ENCODE results near the gene PDCL3.

GRCh38 chr2:100603414-100603813 is 40.6 kb downstream of the PDCL3 start:
- TF ChIP-seq TEAD4 (IDR thresholded peaks at IDR 0.05) (no peak), EP300 (IDR thresholded peaks at IDR 0.05; ENCODE audit: borderline replicate concordance) (no peak), TAF1 (IDR thresholded peaks at IDR 0.05; ENCODE audit: low read depth) (no peak), RAD21 (IDR thresholded peaks at IDR 0.05; ENCODE audit: low read depth) (no peak), FOXM1 (IDR thresholded peaks at IDR 0.05; ENCODE audit: borderline replicate concordance, low read depth) (no peak), TCF12 (IDR thresholded peaks at IDR 0.05; ENCODE audit: low read depth) (no peak), REST (IDR thresholded peaks at IDR 0.05; ENCODE audit: low read depth) (no peak), EGR1 (IDR thresholded peaks at IDR 0.05) (no peak), CREB1 (IDR thresholded peaks at IDR 0.05; ENCODE audit: low read depth) (no peak)

Measured in Ishikawa (cell line).